GM12878 (cell line): ENCODE results near the gene TPCN1.

Experiments used
- ASH2L ChIP-seq: fragments of 300-600, 200-600 bp; sonication (generic); IDR thresholded peaks from 2 replicates; pipeline ENCODE4 v1.6.1; 2017; ENCODE audit warnings: low read depth, mild to moderate bottlenecking, borderline replicate concordance
- BHLHE40 ChIP-seq, 2 experiments: fragments of 450-650 bp in 1 of 2; IDR thresholded peaks; 2 replicates each; pipeline ENCODE4 v1.6.1; 2011 to 2017; ENCODE audit warnings: low read depth in 2 of 2, borderline replicate concordance in 1 of 2, improper control_type of control experiment in 1 of 2, low read length in 1 of 2, mild to moderate bottlenecking in 1 of 2
- CREB1 ChIP-seq: IDR thresholded peaks from 2 replicates; pipeline ENCODE4 v1.6.1; 2012; ENCODE audit warnings: low read depth, mild to moderate bottlenecking, inconsistent platforms
- MXI1 ChIP-seq: fragments of 150-350 bp; IDR thresholded peaks from 2 replicates; pipeline ENCODE4 v1.6.1; 2011; ENCODE audit warnings: low read depth, mild to moderate bottlenecking, inconsistent platforms, low read length, improper control_type of control experiment
- NRF1 ChIP-seq: conservative IDR thresholded peaks from 2 replicates; pipeline ENCODE4 v1.6.1; 2011; ENCODE audit warnings: mild to moderate bottlenecking, low read depth, low read length, improper control_type of control experiment
- POLR2A ChIP-seq: IDR thresholded peaks from 2 replicates; pipeline ENCODE4 v1.6.1; 2011; ENCODE audit warnings: low read depth, mild to moderate bottlenecking, low read length
- RCOR1 ChIP-seq: conservative IDR thresholded peaks from 2 replicates; pipeline ENCODE4 v1.6.1; 2012; ENCODE audit warnings: low read depth, low read length, improper control_type of control experiment
- SREBF1 ChIP-seq: IDR thresholded peaks from 2 replicates; pipeline ENCODE4 v1.6.1; 2012; ENCODE audit warnings: mild to moderate bottlenecking, low read length
- STAT3 ChIP-seq: IDR thresholded peaks from 2 replicates; pipeline ENCODE4 v1.6.1; 2011; ENCODE audit warnings: low read depth, low read length, improper control_type of control experiment
- TF ChIP-seq, protein P1 (sequence below), 3 experiments: IDR thresholded peaks in 2 of 3; conservative IDR thresholded peaks in 1 of 3; 2 replicates each; pipeline ENCODE4 v1.5.1; 2011; ENCODE audit warnings: low read depth in 3 of 3, low read length in 3 of 3, mild to moderate bottlenecking in 3 of 3, control low read depth in 2 of 3, moderate library complexity in 2 of 3, inconsistent platforms in 1 of 3, mixed read lengths in 1 of 3; ENCODE audit not compliant: control insufficient read depth in 2 of 3, insufficient read depth in 1 of 3; ENCODE audit errors: extremely low read depth in 1 of 3

GRCh38 chr12:113306382-113306781 lies 85.1 kb downstream of the TPCN1 start:
- no peak for TF ChIP-seq BHLHE40 (IDR thresholded peaks at IDR 0.05; ENCODE audit: borderline replicate concordance in 1 of 2, low read depth in 2 of 2, low read length in 1 of 2)
- no peak for TF ChIP-seq MXI1
- TF ChIP-seq NRF1, result no peak
- TF ChIP-seq, protein P1, sequence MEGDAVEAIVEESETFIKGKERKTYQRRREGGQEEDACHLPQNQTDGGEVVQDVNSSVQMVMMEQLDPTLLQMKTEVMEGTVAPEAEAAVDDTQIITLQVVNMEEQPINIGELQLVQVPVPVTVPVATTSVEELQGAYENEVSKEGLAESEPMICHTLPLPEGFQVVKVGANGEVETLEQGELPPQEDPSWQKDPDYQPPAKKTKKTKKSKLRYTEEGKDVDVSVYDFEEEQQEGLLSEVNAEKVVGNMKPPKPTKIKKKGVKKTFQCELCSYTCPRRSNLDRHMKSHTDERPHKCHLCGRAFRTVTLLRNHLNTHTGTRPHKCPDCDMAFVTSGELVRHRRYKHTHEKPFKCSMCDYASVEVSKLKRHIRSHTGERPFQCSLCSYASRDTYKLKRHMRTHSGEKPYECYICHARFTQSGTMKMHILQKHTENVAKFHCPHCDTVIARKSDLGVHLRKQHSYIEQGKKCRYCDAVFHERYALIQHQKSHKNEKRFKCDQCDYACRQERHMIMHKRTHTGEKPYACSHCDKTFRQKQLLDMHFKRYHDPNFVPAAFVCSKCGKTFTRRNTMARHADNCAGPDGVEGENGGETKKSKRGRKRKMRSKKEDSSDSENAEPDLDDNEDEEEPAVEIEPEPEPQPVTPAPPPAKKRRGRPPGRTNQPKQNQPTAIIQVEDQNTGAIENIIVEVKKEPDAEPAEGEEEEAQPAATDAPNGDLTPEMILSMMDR (IDR thresholded peaks at IDR 0.05 in 2 of 3, conservative IDR thresholded peaks at IDR 0.05 in 1 of 3; ENCODE audit: control insufficient read depth in 2 of 3, extremely low read depth in 1 of 3, insufficient read depth in 1 of 3, low read depth in 3 of 3, low read length in 3 of 3), result no peak
- TF ChIP-seq STAT3, result no peak
- TF ChIP-seq RCOR1, result no peak
- TF ChIP-seq SREBF1, result no peak
- no peak for TF ChIP-seq POLR2A
- TF ChIP-seq CREB1, result no peak
- TF ChIP-seq ASH2L, result no peak
